Caco-2 (cell line): ENCODE measurements around the gene BRSK1. TPM values are rescaled to one million over a fixed set of nuclear protein-coding genes. Genes with fewer than 3 reads are reported as not detected.

Experiments used
- BruUV-seq: library from RNA; stranded (reverse); fragments of 400-500 nt; replicated peaks from 2 replicates; lab custom pipeline; 2021; lab: Mats Ljungman, UMichigan
- CTCF ChIA-PET: fragments of 300-600 bp; sonication (Branson Sonifier 250); formaldehyde crosslinking; loops from one replicate; lab custom pipeline; 2022; ENCODE audit warnings: antibody characterized with exemption; lab: Charles Lee
- POLR2A ChIA-PET: fragments of 300-600 bp; sonication (Branson Sonifier 250); formaldehyde crosslinking; loops from one replicate; lab custom pipeline; 2022; ENCODE audit warnings: antibody characterized with exemption; lab: Charles Lee
- DNase-seq, 2 experiments: peaks; one replicate each; pipeline versions ENCODE4 v3.0.0 to v3.0.0-alpha.2; 2020 to 2022
- H3K27me3 ChIP-seq: replicated peaks from 2 replicates; pipeline ENCODE4 v1.6.0; 2011; ENCODE audit warnings: low read length; ENCODE audit not compliant: control insufficient read depth, insufficient read depth
- H3K36me3 ChIP-seq: 2 replicates; pipeline ENCODE4 v1.5.1; 2011; ENCODE audit warnings: low read length; ENCODE audit not compliant: control insufficient read depth, insufficient read depth
- H3K4me1 ChIP-seq: fragments of 250-450 bp; sonication (Bioruptor Pico); 2 replicates; pipeline ENCODE4 v1.5.1; 2020; ENCODE audit warnings: mild to moderate bottlenecking
- H3K4me3 ChIP-seq: 2 replicates; pipeline ENCODE4 v1.5.1; 2011; ENCODE audit warnings: low read depth, mild to moderate bottlenecking, control low read depth, low read length
- H3K9me3 ChIP-seq: fragments of 250-450 bp; sonication (Bioruptor Pico); 2 replicates; pipeline ENCODE4 v1.5.1; 2020; ENCODE audit warnings: mild to moderate bottlenecking, moderate library complexity
- H3K27ac Mint-ChIP-seq: one replicate; pipeline ENCODE4 v1.8.0; 2022; ENCODE audit warnings: mixed read lengths; ENCODE audit not compliant: unreplicated experiment
- H3K27me3 Mint-ChIP-seq: one replicate; pipeline ENCODE4 v1.8.0; 2022; ENCODE audit warnings: mixed read lengths; ENCODE audit not compliant: insufficient read depth, unreplicated experiment
- H3K36me3 Mint-ChIP-seq: one replicate; pipeline ENCODE4 v1.8.0; 2022; ENCODE audit warnings: mild to moderate bottlenecking, mixed read lengths; ENCODE audit not compliant: insufficient read depth, unreplicated experiment
- H3K4me1 Mint-ChIP-seq: one replicate; pipeline ENCODE4 v1.8.0; 2022; ENCODE audit warnings: low read depth, mixed read lengths; ENCODE audit not compliant: unreplicated experiment
- H3K4me3 Mint-ChIP-seq: one replicate; pipeline ENCODE4 v1.8.0; 2022; ENCODE audit warnings: mild to moderate bottlenecking, moderate library complexity, mixed read lengths; ENCODE audit not compliant: unreplicated experiment
- H3K9me3 Mint-ChIP-seq: one replicate; pipeline ENCODE4 v1.8.0; 2022; ENCODE audit warnings: mixed read lengths; ENCODE audit not compliant: unreplicated experiment
- intact Hi-C: fragments of 100-400 bp; cut with micrococcal nuclease; formaldehyde crosslinking; loops from one replicate; pipeline ENCODE4 v1.10.0; 2022; ENCODE audit not compliant: unreplicated experiment
- total RNA-seq: library from RNA; stranded (reverse); gene quantifications from 2 replicates; pipeline ENCODE4 v1.2.3, GENCODE V29; 2022
- TF ChIP-seq, protein P1 (sequence below), 2 experiments: fragments of 200-600 bp in 1 of 2; IDR thresholded peaks; 1 replicate in 1 of 2; 2 replicates in 1 of 2; pipeline versions ENCODE4 v1.5.1 to v1.8.0; 2011 to 2022; ENCODE audit warnings: antibody characterized with exemption in 1 of 2, control low read depth in 1 of 2, inconsistent platforms in 1 of 2, low read depth in 1 of 2, low read length in 1 of 2, mild to moderate bottlenecking in 1 of 2, moderate library complexity in 1 of 2; ENCODE audit not compliant: insufficient read depth in 1 of 2, severe bottlenecking in 1 of 2, unreplicated experiment in 1 of 2

Gene BRSK1
- total RNA-seq, 1 experiment from 2014 or later: 28.6 TPM

DNA sequence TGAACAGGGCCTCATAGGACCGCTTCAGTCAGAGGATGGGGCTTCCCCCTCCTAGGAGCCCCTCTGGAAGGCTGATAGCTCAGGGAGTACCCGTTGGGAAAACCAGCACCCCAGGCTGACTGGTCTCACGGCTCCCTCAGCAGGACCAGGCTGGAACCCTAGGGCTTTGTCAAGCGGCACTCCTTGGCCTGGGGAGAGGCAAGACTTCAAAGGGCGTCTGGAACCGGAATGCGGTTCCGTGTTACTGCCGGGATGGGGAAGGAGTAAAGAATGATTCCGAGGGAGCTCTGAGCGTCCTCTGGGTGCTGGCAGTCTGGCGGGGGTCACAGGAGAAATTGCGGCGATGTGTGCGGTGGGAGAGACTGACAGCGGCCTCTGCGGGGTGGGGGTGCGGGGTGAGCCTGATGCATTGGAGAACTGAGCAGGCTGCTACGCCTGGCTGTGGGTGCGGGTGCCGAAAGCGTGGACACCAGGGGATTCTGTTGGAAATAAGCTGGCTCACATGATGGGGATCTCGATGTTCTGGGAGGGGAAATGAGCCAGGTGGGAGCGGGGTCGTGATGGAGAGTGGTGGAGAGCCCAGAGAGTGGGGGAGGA is 68.8 kb downstream of the BRSK1 start:
- peak overlapping the region; percentile 10 for H3K27ac Mint-ChIP-seq
- ChIA-PET CTCF (interaction anchor here (1.1 kb wide), 1 partner anchor 13 kb away, joined by 3 read pairs; the partner anchor contains the start of gene KMT5C), POLR2A (interaction anchor here (1.5 kb wide), 1 partner anchor 13 kb away, joined by 6 read pairs; the partner anchor contains the start of gene KMT5C)
- peaks cover 5% of the 10 kb centered on the region for H3K27me3 ChIP-seq
- H3K27me3 Mint-ChIP-seq: peaks cover 15% of the 10 kb centered on the region
- H3K4me1 ChIP-seq: peaks cover 19% of the 10 kb centered on the region
- H3K4me3 ChIP-seq: no peak overlapping the region
- DNase-seq: peak in 1 of 2 experiments; percentile 49
- H3K36me3 ChIP-seq: no peaks in the 10 kb centered on the region
- peaks cover 13% of the 10 kb centered on the region for H3K36me3 Mint-ChIP-seq
- peak overlapping the region; percentile 80 for H3K4me3 Mint-ChIP-seq
- H3K9me3 ChIP-seq: no peaks in the 10 kb centered on the region
- H3K4me1 Mint-ChIP-seq: peaks cover 9% of the 10 kb centered on the region
- BruUV-seq: no TSS peak
- TF ChIP-seq, protein P1, sequence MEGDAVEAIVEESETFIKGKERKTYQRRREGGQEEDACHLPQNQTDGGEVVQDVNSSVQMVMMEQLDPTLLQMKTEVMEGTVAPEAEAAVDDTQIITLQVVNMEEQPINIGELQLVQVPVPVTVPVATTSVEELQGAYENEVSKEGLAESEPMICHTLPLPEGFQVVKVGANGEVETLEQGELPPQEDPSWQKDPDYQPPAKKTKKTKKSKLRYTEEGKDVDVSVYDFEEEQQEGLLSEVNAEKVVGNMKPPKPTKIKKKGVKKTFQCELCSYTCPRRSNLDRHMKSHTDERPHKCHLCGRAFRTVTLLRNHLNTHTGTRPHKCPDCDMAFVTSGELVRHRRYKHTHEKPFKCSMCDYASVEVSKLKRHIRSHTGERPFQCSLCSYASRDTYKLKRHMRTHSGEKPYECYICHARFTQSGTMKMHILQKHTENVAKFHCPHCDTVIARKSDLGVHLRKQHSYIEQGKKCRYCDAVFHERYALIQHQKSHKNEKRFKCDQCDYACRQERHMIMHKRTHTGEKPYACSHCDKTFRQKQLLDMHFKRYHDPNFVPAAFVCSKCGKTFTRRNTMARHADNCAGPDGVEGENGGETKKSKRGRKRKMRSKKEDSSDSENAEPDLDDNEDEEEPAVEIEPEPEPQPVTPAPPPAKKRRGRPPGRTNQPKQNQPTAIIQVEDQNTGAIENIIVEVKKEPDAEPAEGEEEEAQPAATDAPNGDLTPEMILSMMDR (IDR thresholded peaks at IDR 0.05; ENCODE audit: insufficient read depth in 1 of 2, low read depth in 1 of 2, low read length in 1 of 2, severe bottlenecking in 1 of 2, unreplicated experiment in 1 of 2): no peak
- intact Hi-C loops: no loop called here
- no peaks in the 10 kb centered on the region for H3K9me3 Mint-ChIP-seq

DNA sequence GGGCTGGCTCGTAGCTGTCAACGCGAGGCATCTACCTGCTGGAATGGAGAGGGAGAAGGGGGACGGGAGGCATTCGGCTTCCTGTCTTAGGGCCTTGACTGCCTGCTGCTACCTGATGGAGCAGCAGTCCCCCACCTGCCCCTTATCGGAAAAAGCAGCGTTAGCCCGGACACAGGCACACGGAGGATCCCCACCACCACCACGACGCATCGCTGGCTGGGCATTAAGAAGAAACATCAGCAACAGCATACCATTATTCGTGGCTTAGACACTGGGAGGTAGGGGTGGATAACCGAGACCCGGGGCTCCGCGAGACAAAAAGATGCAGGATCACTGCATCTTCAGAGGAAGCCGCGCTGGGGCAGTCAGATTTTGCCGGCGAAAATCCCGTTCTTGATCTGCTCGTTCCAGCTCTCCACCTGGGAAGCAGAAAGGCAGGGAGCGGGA is 69.6 kb downstream of the BRSK1 start:
- POLR2A ChIA-PET: interaction anchor here (1.5 kb wide), 1 partner anchor 14 kb away, joined by 6 read pairs; the partner anchor contains the start of gene KMT5C
- peaks cover 5% of the 10 kb centered on the region for H3K27me3 ChIP-seq
- Mint-ChIP-seq H3K4me1 (peaks cover 9% of the 10 kb centered on the region), H3K27me3 (peaks cover 15% of the 10 kb centered on the region), H3K27ac (no peak overlapping the region), H3K36me3 (peaks cover 13% of the 10 kb centered on the region), H3K9me3 (no peaks in the 10 kb centered on the region), H3K4me3 (peak overlapping the region; percentile 80)
- DNase-seq: peak in 1 of 2 experiments; percentile 31
- no peaks in the 10 kb centered on the region for H3K36me3 ChIP-seq
- intact Hi-C loops: no loop called here
- CTCF ChIA-PET: interaction anchor here (0.6 to 1.1 kb wide), 2 partner anchors 14 to 53 kb away, joined by 3 read pairs; partner anchors contain the start of gene KMT5C
- H3K9me3 ChIP-seq: no peaks in the 10 kb centered on the region
- TF ChIP-seq, protein P1 (IDR thresholded peaks at IDR 0.05; ENCODE audit: insufficient read depth in 1 of 2, low read depth in 1 of 2, low read length in 1 of 2, severe bottlenecking in 1 of 2, unreplicated experiment in 1 of 2): no peak
- H3K4me1 ChIP-seq: peaks cover 19% of the 10 kb centered on the region
- H3K4me3 ChIP-seq: peak overlapping the region; percentile 64
- BruUV-seq: no TSS peak

DNA sequence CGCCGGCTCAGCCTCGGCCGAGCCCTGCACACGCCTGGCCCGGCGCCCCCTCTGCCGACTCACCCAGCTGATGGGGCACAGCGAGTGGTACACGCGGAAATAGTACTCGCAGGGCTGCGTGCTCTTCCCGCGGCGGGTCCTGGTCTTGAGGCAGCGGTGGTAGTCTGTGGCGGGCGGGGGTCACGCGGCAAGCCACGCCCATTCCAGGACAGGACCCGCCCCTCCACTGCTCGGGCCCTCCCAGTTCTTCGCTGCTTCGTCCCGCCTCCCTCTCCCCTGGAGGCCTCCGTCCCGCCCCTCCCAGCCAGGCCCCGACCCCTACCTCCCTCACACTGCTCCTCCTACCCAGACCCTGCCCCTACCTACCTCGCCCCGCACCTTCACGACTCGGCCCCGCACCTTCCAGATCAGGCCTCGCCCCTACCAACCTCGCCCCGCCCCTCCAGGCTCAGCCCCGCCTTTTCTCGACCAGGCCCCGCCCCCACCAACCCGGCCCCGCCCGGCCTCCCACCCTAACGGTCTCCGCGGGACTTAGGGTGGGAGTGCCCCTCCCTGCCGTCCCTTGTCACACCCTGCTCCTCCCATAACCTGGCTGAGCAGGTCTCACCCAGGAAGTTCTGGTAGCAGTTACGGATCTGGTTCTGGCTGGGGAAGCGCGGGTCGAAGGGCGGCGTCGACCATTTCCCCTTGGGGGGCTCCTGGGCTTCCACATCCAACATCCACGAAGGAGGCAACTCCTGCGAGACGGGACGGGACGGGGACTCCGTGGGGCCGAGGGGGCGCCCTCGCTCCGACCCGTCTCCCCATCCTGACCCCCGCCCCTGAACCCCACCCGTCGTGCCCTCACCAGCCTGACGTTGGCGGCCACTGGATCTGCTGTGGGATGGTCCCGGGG is 70.3 kb downstream of the BRSK1 start:
- Mint-ChIP-seq H3K36me3 (peaks cover 13% of the 10 kb centered on the region), H3K4me1 (peaks cover 9% of the 10 kb centered on the region), H3K9me3 (no peaks in the 10 kb centered on the region), H3K27ac (no peak overlapping the region), H3K27me3 (peaks cover 15% of the 10 kb centered on the region), H3K4me3 (peak overlapping the region; percentile 80)
- POLR2A ChIA-PET: interaction anchor here (1.5 kb wide), 1 partner anchor 15 kb away, joined by 6 read pairs; the partner anchor contains the start of gene KMT5C
- Histone ChIP-seq H3K9me3 (no peaks in the 10 kb centered on the region), H3K36me3 (no peaks in the 10 kb centered on the region), H3K4me3 (peak overlapping the region; percentile 64), H3K4me1 (peaks cover 19% of the 10 kb centered on the region), H3K27me3 (peaks cover 5% of the 10 kb centered on the region)
- no TSS peak for BruUV-seq
- DNase-seq: peak; percentile 74 to 82
- TF ChIP-seq, protein P1 (IDR thresholded peaks at IDR 0.05; ENCODE audit: insufficient read depth in 1 of 2, low read depth in 1 of 2, low read length in 1 of 2, severe bottlenecking in 1 of 2, unreplicated experiment in 1 of 2): no peak
- intact Hi-C loops: loop anchor here (1.0 kb wide), 1 partner anchor 15 kb away; the partner anchor contains the start of gene KMT5C
- CTCF ChIA-PET: interaction anchor here (0.6 kb wide), 1 partner anchor 53 kb away, joined by 3 read pairs; no protein-coding TSS in a partner anchor
